ENCODE results near the gene MYO9B. TPM values are rescaled to one million over a fixed set of nuclear protein-coding genes. Genes with fewer than 3 reads are reported as not detected.

The MYO9B gene
- total RNA-seq, 2 donors from 2014 or later: 79.4 to 96.8 TPM

GRCh38 chr19:17162580-17162979 is 87.0 kb downstream of the MYO9B start:
- H3K27me3 Mint-ChIP-seq (ENCODE audit: insufficient read depth): no peaks in the 10 kb centered on the region
- no peaks in the 10 kb centered on the region for H3K4me1 Mint-ChIP-seq
- Histone ChIP-seq H3K4me1 (ENCODE audit: control insufficient read depth, insufficient read depth, low read length) (no peaks in the 10 kb centered on the region), H3K27ac (ENCODE audit: low read depth, low read length) (no peak overlapping the region), H3K9ac (ENCODE audit: extremely low read depth, low read length, poor library complexity, severe bottlenecking) (no peak overlapping the region), H3K9me3 (ENCODE audit: control insufficient read depth, low read length) (peaks cover 18% of the 10 kb centered on the region), H3K4me3 (ENCODE audit: low read length) (no peak overlapping the region), H3K27me3 (ENCODE audit: control insufficient read depth, insufficient read depth, low read length, poor library complexity, severe bottlenecking) (no peaks in the 10 kb centered on the region), H3K36me3 (ENCODE audit: control insufficient read depth, insufficient read depth, low read length) (peaks cover 56% of the 10 kb centered on the region)
- WGBS, 2 experiments (ENCODE audit: insufficient coverage in 1 of 2, insufficient read length in 1 of 2): 92 to 100% methylated on average over 6 of the region's 6 CpGs
- peaks cover 18% of the 10 kb centered on the region for H3K9me3 Mint-ChIP-seq
- H3K27ac Mint-ChIP-seq: no peak overlapping the region
- no peak for TF ChIP-seq CTCF (conservative IDR thresholded peaks at IDR 0.05)
- DNase-seq: no peak
- H3K36me3 Mint-ChIP-seq (ENCODE audit: low read depth): peaks cover 69% of the 10 kb centered on the region
- no peak overlapping the region for H3K4me3 Mint-ChIP-seq

GRCh38 chr19:17163652-17164051 is 88.1 kb downstream of the MYO9B start:
- Histone ChIP-seq H3K9me3 (ENCODE audit: control insufficient read depth, low read length) (peaks cover 18% of the 10 kb centered on the region), H3K27ac (ENCODE audit: low read depth, low read length) (no peak overlapping the region), H3K27me3 (ENCODE audit: control insufficient read depth, insufficient read depth, low read length, poor library complexity, severe bottlenecking) (no peaks in the 10 kb centered on the region), H3K4me3 (ENCODE audit: low read length) (no peak overlapping the region), H3K4me1 (ENCODE audit: control insufficient read depth, insufficient read depth, low read length) (no peaks in the 10 kb centered on the region), H3K9ac (ENCODE audit: extremely low read depth, low read length, poor library complexity, severe bottlenecking) (no peak overlapping the region), H3K36me3 (ENCODE audit: control insufficient read depth, insufficient read depth, low read length) (peaks cover 65% of the 10 kb centered on the region)
- H3K27me3 Mint-ChIP-seq (ENCODE audit: insufficient read depth): no peaks in the 10 kb centered on the region
- no peak overlapping the region for H3K27ac Mint-ChIP-seq
- H3K4me1 Mint-ChIP-seq: no peaks in the 10 kb centered on the region
- no peak for TF ChIP-seq CTCF (conservative IDR thresholded peaks at IDR 0.05)
- no peak for DNase-seq
- H3K9me3 Mint-ChIP-seq: peaks cover 18% of the 10 kb centered on the region
- 98 to 100% methylated on average over 3 to 4 of the region's 4 CpGs for WGBS, 2 experiments (ENCODE audit: insufficient coverage in 1 of 2, insufficient read length in 1 of 2)
- peaks cover 74% of the 10 kb centered on the region for H3K36me3 Mint-ChIP-seq (ENCODE audit: low read depth)
- H3K4me3 Mint-ChIP-seq: no peak overlapping the region

GRCh38 chr19:17164639-17165038 is 89.1 kb downstream of the MYO9B start:
- TF ChIP-seq CTCF (conservative IDR thresholded peaks at IDR 0.05): no peak
- Mint-ChIP-seq H3K27ac (no peak overlapping the region), H3K4me1 (no peaks in the 10 kb centered on the region), H3K27me3 (ENCODE audit: insufficient read depth) (no peaks in the 10 kb centered on the region), H3K4me3 (no peak overlapping the region), H3K9me3 (peaks cover 18% of the 10 kb centered on the region), H3K36me3 (ENCODE audit: low read depth) (peaks cover 77% of the 10 kb centered on the region)
- no peak for DNase-seq
- H3K4me1 ChIP-seq (ENCODE audit: control insufficient read depth, insufficient read depth, low read length): no peaks in the 10 kb centered on the region
- H3K36me3 ChIP-seq (ENCODE audit: control insufficient read depth, insufficient read depth, low read length): peaks cover 67% of the 10 kb centered on the region
- peaks cover 18% of the 10 kb centered on the region for H3K9me3 ChIP-seq (ENCODE audit: control insufficient read depth, low read length)
- 93 to 94% methylated on average over 7 of the region's 7 CpGs for WGBS, 2 experiments (ENCODE audit: insufficient coverage in 1 of 2, insufficient read length in 1 of 2)
- no peak overlapping the region for H3K4me3 ChIP-seq (ENCODE audit: low read length)
- no peak overlapping the region for H3K27ac ChIP-seq (ENCODE audit: low read depth, low read length)
- H3K9ac ChIP-seq (ENCODE audit: extremely low read depth, low read length, poor library complexity, severe bottlenecking): no peak overlapping the region
- no peaks in the 10 kb centered on the region for H3K27me3 ChIP-seq (ENCODE audit: control insufficient read depth, insufficient read depth, low read length, poor library complexity, severe bottlenecking)
